Cardiac septum (tissue), 1 donor: ENCODE data around the gene PROK1. TPM values are rescaled to one million over a fixed set of nuclear protein-coding genes. Genes with fewer than 3 reads are reported as not detected.
"Not testable (repeated sequence)": the region's sequence is repeated elsewhere in the genome, so short reads cannot be mapped to it uniquely, and the experiment has no call there.

Experiments
- DNase-seq: peaks from one replicate; pipeline ENCODE4 v3.0.0-alpha.2; 2020; ENCODE audit warnings: low spot score
- intact Hi-C: fragments of 100-400 bp; cut with DNase I; formaldehyde crosslinking; loops from one replicate; pipeline ENCODE4 v1.14.0; 2022
- total RNA-seq: library from RNA; stranded (reverse); fragmentation: NEBNext Ultra II Directional; extraction: Animal tissue kit (Norgen Biotek cat#: 25700); gene quantifications from one replicate; pipeline ENCODE4 v1.2.1, GENCODE V29; 2021
- donor health status: DM: no; HTN: no; CAD: no.

The PROK1 gene
- total RNA-seq, 1 donor from 2014 or later: 0.46 TPM

- intact Hi-C loops: no loop called here
- no peak for DNase-seq
Observed at GRCh38 chr1:110430366-110430765, 20.6 kb upstream of the PROK1 start.

- intact Hi-C loops: no loop called here
- DNase-seq: no peak
Observed at GRCh38 chr1:110430901-110431300, 20.0 kb upstream of the PROK1 start.

GRCh38 chr1:110433213-110433612 is 17.7 kb upstream of the PROK1 start:
- intact Hi-C loops: no loop called here
- no peak for DNase-seq

- intact Hi-C loops: no loop called here
- no peak for DNase-seq
Observed at GRCh38 chr1:110433803-110434202, 17.1 kb upstream of the PROK1 start.

- intact Hi-C loops: no loop called here
- DNase-seq: no peak
Observed at GRCh38 chr1:110434946-110435345, 16.0 kb upstream of the PROK1 start.

- no peak for DNase-seq
- intact Hi-C loops: no loop called here
Observed at GRCh38 chr1:110436635-110437034, 14.3 kb upstream of the PROK1 start.

GRCh38 chr1:110437645-110438299 is 13.2 kb upstream of the PROK1 start:
- intact Hi-C loops, DNase-seq: not testable (repeated sequence)

GRCh38 chr1:110438893-110439292 is 12.1 kb upstream of the PROK1 start:
- intact Hi-C loops: no loop called here
- DNase-seq: no peak

GRCh38 chr1:110439873-110440272 is 11.1 kb upstream of the PROK1 start:
- intact Hi-C loops, DNase-seq: not testable (repeated sequence)

- intact Hi-C loops: no loop called here
- DNase-seq: no peak
Observed at GRCh38 chr1:110440877-110441276, 10.1 kb upstream of the PROK1 start.

GRCh38 chr1:110441888-110442287 is 9.1 kb upstream of the PROK1 start:
- intact Hi-C loops: no loop called here
- no peak for DNase-seq

GRCh38 chr1:110443451-110443850 is 7.5 kb upstream of the PROK1 start:
- intact Hi-C loops: no loop called here

GRCh38 chr1:110444561-110444960 is 6.4 kb upstream of the PROK1 start:
- intact Hi-C loops: no loop called here
- DNase-seq: no peak

More at GRCh38 chr1:110443451-110443850, 7.5 kb upstream of the PROK1 start:
- DNase-seq: no peak

- intact Hi-C loops: no loop called here
- peak; percentile 7 for DNase-seq
Observed at GRCh38 chr1:110449661-110450651, 993 bp upstream of the PROK1 start.

GRCh38 chr1:110452330-110452729 is 1.4 kb downstream of the PROK1 start:
- DNase-seq: no peak

GRCh38 chr1:110453829-110454228 is 2.9 kb downstream of the PROK1 start:
- intact Hi-C loops: no loop called here
- DNase-seq: no peak

More at GRCh38 chr1:110452330-110452729, 1.4 kb downstream of the PROK1 start:
- intact Hi-C loops: no loop called here

GRCh38 chr1:110454328-110454727 is 3.4 kb downstream of the PROK1 start:
- intact Hi-C loops: no loop called here
- no peak for DNase-seq

- no peak for DNase-seq
Observed at GRCh38 chr1:110455151-110455550, 4.2 kb downstream of the PROK1 start.

GRCh38 chr1:110457206-110457605 is 6.3 kb downstream of the PROK1 start:
- no peak for DNase-seq
- intact Hi-C loops: loop anchor here (5.0 kb wide), 1 partner anchor 145 kb away; no protein-coding TSS in a partner anchor

More at GRCh38 chr1:110455151-110455550, 4.2 kb downstream of the PROK1 start:
- intact Hi-C loops: loop anchor here (5.0 kb wide), 1 partner anchor 143 kb away; no protein-coding TSS in a partner anchor
